Right lobe of liver (tissue), 4 donors: ENCODE data around the gene SNX6.

Source experiments
- POLR2A ChIP-seq: fragments of 450-650 bp; IDR thresholded peaks from one replicate; pipeline ENCODE4 v1.6.1; 2017; ENCODE audit warnings: antibody characterized with exemption, mild to moderate bottlenecking
- TF ChIP-seq, protein P1 (sequence below), 4 donors: fragments of 200-600 bp in 3 of 4; fragments of 450-650 bp in 1 of 4; IDR thresholded peaks; one replicate each; pipeline versions ENCODE4 v1.5.1 to v1.8.0; 2016 to 2022; ENCODE audit warnings: antibody characterized with exemption in 4 of 4, mild to moderate bottlenecking in 2 of 4
- donor health status: DM: no; HTN: no; CAD: no.
- donor health status: DM: no; HTN: no; CAD: no.
- donor health status: DM: no; HTN: yes; CAD: no.

DNA sequence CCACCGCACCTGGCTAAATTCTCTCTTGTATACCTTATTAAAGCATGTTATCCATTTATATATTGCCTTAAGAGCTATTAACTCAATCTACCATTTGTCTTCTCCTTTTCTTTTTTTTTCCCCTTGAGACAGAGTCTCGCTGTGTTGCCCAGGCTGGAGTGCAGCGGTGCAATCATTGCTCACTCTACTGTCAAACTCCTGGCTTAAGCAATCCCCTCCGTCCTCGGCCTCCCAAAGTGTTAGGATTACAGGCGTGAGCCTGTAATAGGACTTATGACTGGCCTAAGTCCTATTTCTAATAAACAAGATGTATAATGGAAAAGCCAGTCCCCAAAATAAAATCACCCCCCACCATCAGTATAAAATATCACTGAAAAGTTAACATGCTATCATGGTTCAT, 14.4 kb downstream of the SNX6 start:
- TF ChIP-seq, protein P1, sequence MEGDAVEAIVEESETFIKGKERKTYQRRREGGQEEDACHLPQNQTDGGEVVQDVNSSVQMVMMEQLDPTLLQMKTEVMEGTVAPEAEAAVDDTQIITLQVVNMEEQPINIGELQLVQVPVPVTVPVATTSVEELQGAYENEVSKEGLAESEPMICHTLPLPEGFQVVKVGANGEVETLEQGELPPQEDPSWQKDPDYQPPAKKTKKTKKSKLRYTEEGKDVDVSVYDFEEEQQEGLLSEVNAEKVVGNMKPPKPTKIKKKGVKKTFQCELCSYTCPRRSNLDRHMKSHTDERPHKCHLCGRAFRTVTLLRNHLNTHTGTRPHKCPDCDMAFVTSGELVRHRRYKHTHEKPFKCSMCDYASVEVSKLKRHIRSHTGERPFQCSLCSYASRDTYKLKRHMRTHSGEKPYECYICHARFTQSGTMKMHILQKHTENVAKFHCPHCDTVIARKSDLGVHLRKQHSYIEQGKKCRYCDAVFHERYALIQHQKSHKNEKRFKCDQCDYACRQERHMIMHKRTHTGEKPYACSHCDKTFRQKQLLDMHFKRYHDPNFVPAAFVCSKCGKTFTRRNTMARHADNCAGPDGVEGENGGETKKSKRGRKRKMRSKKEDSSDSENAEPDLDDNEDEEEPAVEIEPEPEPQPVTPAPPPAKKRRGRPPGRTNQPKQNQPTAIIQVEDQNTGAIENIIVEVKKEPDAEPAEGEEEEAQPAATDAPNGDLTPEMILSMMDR (IDR thresholded peaks at IDR 0.05) = no peak
- TF ChIP-seq POLR2A = no peak
